ENCODE measurements around the gene CAPNS2.

- no peak for TF ChIP-seq PPARA (CRISPR knock-in tag; IDR thresholded peaks at IDR 0.05; ENCODE audit: borderline replicate concordance)
- TF ChIP-seq ZFP30 (CRISPR knock-in tag; IDR thresholded peaks at IDR 0.05), result no peak
- TF ChIP-seq TOX (CRISPR knock-in tag; IDR thresholded peaks at IDR 0.05; ENCODE audit: borderline replicate concordance), result no peak
- no peak for TF ChIP-seq TCF4 (CRISPR knock-in tag; IDR thresholded peaks at IDR 0.05; ENCODE audit: borderline replicate concordance)
- TF ChIP-seq POU6F1 (CRISPR knock-in tag; IDR thresholded peaks at IDR 0.05; ENCODE audit: borderline replicate concordance, low read depth), result no peak
- no peak for TF ChIP-seq ARNTL (CRISPR knock-in tag; IDR thresholded peaks at IDR 0.05; ENCODE audit: borderline replicate concordance, low read depth)
- no peak for TF ChIP-seq SNAI2 (CRISPR knock-in tag; IDR thresholded peaks at IDR 0.05)
- no peak for TF ChIP-seq ZNF70 (CRISPR knock-in tag; IDR thresholded peaks at IDR 0.05)
- no peak for TF ChIP-seq PATZ1 (CRISPR knock-in tag; IDR thresholded peaks at IDR 0.05; ENCODE audit: borderline replicate concordance)
- TF ChIP-seq CSRNP3 (CRISPR knock-in tag; IDR thresholded peaks at IDR 0.05), result no peak
- no peak for TF ChIP-seq ZC3H10 (CRISPR knock-in tag; IDR thresholded peaks at IDR 0.05)
- no peak for TF ChIP-seq CREB5 (CRISPR knock-in tag; IDR thresholded peaks at IDR 0.05; ENCODE audit: low read depth)
- TF ChIP-seq ZFP3 (CRISPR knock-in tag; IDR thresholded peaks at IDR 0.05), result no peak
Observed at GRCh38 chr16:55588799-55589198, 22.3 kb downstream of the CAPNS2 start.

Data from SK-N-SH treated with all-trans-retinoic acid at 6 μM for 48 hours (cell line).